DOHH2 (cell line): Measurements from ENCODE around the gene NEK7.

Experiments
- CTCF ChIP-seq: fragments of 200-600 bp; sonication (generic); IDR thresholded peaks from one replicate; pipeline ENCODE4 v1.5.1; 2014; ENCODE audit warnings: antibody characterized with exemption, mild to moderate bottlenecking, low read depth, low read length; ENCODE audit not compliant: poor library complexity, severe bottlenecking
- EZH2phosphoT487 ChIP-seq: fragments of 200-600 bp; sonication (generic); IDR thresholded peaks from 2 replicates; pipeline ENCODE4 v1.6.1; 2017; ENCODE audit warnings: borderline replicate concordance, mild to moderate bottlenecking, antibody characterized with exemption, low read length, moderate library complexity, mixed read lengths

GRCh38 chr1:198197285-198197684, 40.5 kb downstream of the NEK7 start:
- no peak for TF ChIP-seq CTCF
- TF ChIP-seq EZH2phosphoT487, result no peak
